ENCODE measurements around the gene GINS2.

Gene GINS2

GRCh38 chr16:85690469-85691064 lies 1.8 kb upstream of the GINS2 start:
- no peak for DNase-seq (ENCODE audit: low read depth in 2 of 3, low spot score in 2 of 3)

DNA sequence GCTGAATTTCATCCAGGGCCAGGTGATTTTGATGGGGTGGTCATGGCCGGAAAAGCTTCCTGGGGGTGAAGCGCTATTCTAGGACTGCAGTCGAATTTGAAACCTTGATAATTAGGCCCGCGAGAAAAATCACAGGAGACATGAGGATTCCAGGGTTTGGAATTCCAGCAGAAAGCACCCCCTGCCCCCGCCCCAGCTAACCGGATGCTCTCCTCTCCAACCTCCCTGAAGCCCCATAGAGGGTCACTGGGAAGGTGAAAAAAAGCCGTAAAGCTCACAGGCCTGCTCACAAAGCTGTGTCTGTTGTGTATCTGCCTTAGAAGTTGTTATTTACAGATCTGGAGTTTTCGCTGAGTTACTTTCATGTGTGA lies 1.2 kb upstream of the GINS2 start:
- DNase-seq (ENCODE audit: low read depth in 2 of 3, low spot score in 2 of 3): no peak

- DNase-seq (ENCODE audit: low read depth in 2 of 3, low spot score in 2 of 3): no peak
Observed at GRCh38 chr16:85689285-85689949, 663 bp upstream of the GINS2 start.

GRCh38 chr16:85687651-85688471 lies 893 bp downstream of the GINS2 start:
- peak in 1 of 3 experiments; percentile 3 for DNase-seq (ENCODE audit: low read depth in 2 of 3, low spot score in 2 of 3)

GRCh38 chr16:85686912-85687591 lies 1.7 kb downstream of the GINS2 start:
- no peak for DNase-seq (ENCODE audit: low read depth in 2 of 3, low spot score in 2 of 3)

GRCh38 chr16:85685251-85685650 lies 3.5 kb downstream of the GINS2 start:
- DNase-seq (ENCODE audit: low read depth in 2 of 3, low spot score in 2 of 3): no peak

DNA sequence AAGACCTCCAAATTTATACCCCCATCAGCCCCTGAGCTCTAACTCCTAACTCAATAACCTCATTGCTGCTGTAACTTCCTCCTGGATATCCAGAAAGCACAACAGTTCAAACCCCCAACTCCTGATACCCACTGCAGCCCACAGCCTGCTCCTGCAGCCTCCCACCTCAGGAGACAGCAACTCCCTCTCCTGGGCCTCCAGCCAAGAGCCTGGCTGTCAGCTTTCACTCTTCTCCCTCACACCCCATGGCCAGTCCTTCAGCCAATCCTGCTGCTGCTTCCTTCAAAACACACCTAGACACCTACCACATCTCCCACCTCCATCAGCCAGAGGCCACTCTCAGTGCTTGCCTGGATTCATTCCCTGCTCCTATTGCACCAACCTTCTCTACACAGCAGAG lies 5.4 kb downstream of the GINS2 start:
- no peak for DNase-seq (ENCODE audit: low read depth in 2 of 3, low spot score in 2 of 3)

DNA sequence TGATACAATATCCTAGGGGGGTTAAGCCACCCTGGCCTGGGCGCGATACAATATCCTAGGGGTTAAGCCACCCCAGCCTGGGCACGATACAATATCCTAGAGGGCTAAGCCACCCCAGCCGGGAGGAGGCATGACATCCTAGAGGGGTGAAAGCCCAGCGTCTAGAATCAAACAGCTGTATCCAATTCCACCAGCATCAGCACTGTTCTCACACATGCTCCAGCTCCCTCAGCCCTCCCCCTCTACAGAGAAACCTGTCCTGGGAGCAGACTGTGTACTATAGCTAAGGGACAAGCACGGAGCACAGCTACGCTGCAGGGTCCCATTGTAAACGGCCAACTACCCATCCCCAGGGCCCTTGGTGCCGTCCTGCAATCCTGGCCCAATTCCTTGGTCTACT lies 6.2 kb downstream of the GINS2 start:
- DNase-seq (ENCODE audit: low read depth in 2 of 3, low spot score in 2 of 3): no peak

DNA sequence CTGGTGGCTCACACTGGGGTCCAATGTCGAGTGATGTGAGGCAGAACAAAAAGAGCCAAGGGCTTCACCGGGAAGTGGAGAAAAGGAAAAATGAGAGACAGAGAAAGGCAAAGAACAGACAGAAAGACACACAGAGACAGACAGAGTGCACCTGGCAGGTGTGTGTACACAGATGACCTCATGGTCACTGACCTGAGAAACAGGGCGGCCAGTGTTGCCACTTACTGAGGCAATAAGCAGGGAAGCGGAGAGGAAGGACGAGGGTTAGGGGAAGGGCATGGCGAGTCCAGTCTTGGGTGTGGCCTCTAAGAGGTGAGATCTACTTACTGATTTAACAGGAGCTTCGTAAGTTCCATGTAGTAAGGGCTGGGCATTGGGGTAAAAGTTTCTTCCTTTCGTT lies 7.5 kb downstream of the GINS2 start:
- DNase-seq (ENCODE audit: low read depth in 2 of 3, low spot score in 2 of 3): no peak

GRCh38 chr16:85680352-85680944 lies 8.3 kb downstream of the GINS2 start:
- no peak for DNase-seq (ENCODE audit: low read depth in 2 of 3, low spot score in 2 of 3)

DNA sequence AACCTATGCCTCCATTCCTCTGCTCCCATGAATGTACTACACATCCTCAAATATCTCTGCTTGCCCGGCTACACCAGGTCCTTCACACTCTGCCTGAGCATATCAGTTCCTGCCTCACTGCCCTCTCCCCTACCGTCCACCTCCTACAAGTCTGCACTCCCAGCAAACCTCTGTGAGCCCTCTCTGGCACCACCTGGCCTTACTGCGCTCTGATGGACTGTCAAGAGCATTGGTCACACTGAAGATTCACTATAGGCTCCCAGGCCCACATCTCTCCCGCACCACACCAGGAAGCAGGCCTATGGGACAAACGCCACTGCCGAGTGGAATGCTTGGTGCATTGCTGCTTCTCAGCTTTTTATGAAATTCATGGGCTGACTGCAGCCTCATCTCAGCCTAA lies 8.9 kb downstream of the GINS2 start:
- DNase-seq (ENCODE audit: low read depth in 2 of 3, low spot score in 2 of 3): no peak

- DNase-seq (ENCODE audit: low read depth in 2 of 3, low spot score in 2 of 3): no peak
Observed at GRCh38 chr16:85678821-85679220, 9.9 kb downstream of the GINS2 start.

DNA sequence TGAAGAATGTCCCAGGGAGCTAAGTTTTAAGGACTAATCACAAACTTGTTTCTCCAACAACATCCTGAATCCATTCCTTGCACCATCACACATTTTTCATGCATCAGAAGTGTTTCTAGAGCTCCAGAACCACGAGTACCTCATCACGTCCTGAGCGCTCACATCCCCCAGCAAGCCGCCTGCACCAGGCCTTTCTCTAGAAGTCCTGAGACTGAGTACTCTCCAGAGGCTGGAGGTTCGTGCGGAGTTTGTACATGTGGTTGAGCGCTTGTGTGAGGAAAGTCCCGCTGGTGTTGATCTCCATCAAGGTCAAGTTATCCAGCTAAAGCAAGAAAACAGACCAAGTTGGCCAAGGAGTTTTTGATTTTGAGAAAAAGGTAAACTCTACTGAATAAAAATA lies 10.7 kb downstream of the GINS2 start:
- no peak for DNase-seq (ENCODE audit: low read depth in 2 of 3, low spot score in 2 of 3)

DNA sequence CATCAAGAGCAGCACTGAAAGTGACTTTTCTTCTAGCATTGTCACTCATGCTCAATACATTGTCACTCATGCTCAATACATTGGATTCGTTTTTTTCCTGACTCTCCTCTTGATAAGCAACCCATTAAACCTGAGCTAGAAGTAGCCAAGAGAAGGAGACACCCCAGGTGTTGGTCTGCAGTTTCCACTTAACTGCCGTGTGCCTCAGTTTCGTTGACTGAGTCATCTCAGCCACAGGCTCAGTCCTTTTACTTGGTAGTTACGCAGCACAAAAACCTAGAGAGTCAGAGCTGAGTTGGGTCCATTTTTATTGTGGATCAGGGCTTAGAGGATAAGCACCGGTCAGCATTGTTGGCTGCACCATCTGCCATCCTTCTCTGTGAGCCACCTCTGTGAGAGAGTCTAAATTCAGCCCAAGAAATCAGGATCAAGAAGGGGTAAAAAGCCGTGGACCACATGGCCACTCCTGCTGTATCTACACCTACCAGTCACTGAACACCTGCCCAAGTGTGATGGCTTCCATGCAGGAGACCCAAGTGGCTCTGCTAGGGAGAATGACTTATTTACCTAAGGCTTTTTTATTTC lies 11.3 kb downstream of the GINS2 start:
- DNase-seq (ENCODE audit: low read depth in 2 of 3, low spot score in 2 of 3): no peak

- DNase-seq (ENCODE audit: low read depth in 2 of 3, low spot score in 2 of 3): no peak
Observed at GRCh38 chr16:85676466-85676865, 12.3 kb downstream of the GINS2 start.

DNA sequence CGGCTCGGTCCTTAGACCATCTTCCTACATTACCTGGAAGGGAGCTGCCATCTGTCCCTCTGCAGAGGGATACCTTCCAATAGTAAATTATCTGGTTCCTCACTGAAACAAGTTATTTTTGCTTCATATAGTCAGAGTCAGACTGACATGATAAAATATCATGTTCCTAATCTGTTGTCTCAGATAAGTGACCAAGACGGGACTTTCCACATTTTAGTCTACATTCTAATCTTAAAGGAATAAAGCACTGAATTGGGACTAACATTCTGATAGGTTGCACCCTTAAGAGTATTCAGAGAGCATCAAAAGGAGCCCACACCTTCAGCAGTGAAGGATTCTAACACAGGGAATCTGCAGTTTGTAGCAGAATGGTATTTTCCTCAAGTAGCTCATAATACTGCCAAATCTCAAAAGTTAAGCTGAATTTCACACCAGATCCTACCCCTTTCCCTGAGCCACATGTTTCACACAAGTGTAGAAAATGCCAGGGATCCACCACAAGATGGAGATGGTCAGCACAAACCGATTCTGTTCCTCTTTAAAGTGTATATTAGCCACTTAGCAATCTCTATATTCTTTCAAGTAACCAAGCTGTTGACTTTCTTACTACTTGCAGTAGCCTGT lies 13.4 kb downstream of the GINS2 start:
- no peak for DNase-seq (ENCODE audit: low read depth in 2 of 3, low spot score in 2 of 3)

GRCh38 chr16:85674828-85675227 lies 13.9 kb downstream of the GINS2 start:
- DNase-seq (ENCODE audit: low read depth in 2 of 3, low spot score in 2 of 3): no peak

- no peak for DNase-seq (ENCODE audit: low read depth in 2 of 3, low spot score in 2 of 3)
Observed at GRCh38 chr16:85674418-85674755, 14.4 kb downstream of the GINS2 start.

GRCh38 chr16:85673529-85674417 lies 15.0 kb downstream of the GINS2 start:
- DNase-seq (ENCODE audit: low read depth in 2 of 3, low spot score in 2 of 3): no peak

DNA sequence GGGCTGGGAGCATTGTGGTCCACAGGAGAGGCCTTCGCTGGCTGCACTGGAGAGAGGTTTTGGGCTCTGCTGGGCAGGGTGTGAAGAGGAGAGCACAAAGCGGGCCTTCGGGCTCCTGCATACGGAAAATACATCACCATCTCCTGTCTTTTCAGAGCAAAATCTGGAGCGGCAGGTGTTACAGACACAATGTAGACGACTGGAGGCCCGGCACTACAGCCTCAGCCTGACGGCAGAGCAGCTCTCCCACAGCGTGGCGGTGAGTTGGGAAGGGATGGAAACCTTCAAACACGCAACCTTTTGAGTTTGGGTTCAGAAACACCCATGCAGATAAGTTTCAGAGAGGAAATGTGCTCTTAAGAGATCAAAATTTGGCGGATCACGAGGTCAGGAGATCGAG lies 17.9 kb downstream of the GINS2 start:
- no peak for DNase-seq (ENCODE audit: low read depth in 2 of 3, low spot score in 2 of 3)

All from activated CD8-positive, alpha-beta memory T cell treated with anti-CD3 and anti-CD28 coated beads for 48 hours (primary cell).